Neural progenitor cell (in vitro differentiated cells): ENCODE measurements around the gene MS4A7.

Experiments
- EZH2phosphoT487 ChIP-seq: fragments of 200-600 bp; sonication (generic); IDR thresholded peaks from 2 replicates; pipeline ENCODE4 v1.6.1; 2017; ENCODE audit warnings: antibody characterized with exemption
- TF ChIP-seq, protein P1 (sequence below): fragments of 200-600 bp; sonication (generic); IDR thresholded peaks from 2 replicates; pipeline ENCODE4 v1.5.1; 2017; ENCODE audit warnings: antibody characterized with exemption, mild to moderate bottlenecking

DNA sequence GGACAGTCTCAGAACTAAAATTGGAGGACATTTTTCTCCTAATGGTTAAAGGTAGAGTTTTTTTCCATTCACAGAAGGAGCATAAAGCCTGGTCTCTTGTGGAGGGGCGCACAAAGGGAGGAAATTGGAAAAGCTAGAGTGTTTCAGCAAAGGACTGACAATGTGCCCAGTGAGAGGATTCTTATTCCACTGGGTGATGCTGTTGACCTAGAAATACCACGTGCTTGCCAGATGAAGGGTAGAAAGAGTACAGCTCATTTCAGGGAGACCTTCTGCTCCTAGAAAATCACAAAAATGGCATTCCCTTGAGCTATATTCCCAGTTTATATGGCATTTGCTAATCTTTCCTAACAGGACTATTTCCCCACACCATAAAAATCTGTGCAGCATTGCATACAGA lies 30.2 kb upstream of the MS4A7 start:
- TF ChIP-seq EZH2phosphoT487 = no peak
- TF ChIP-seq, protein P1, sequence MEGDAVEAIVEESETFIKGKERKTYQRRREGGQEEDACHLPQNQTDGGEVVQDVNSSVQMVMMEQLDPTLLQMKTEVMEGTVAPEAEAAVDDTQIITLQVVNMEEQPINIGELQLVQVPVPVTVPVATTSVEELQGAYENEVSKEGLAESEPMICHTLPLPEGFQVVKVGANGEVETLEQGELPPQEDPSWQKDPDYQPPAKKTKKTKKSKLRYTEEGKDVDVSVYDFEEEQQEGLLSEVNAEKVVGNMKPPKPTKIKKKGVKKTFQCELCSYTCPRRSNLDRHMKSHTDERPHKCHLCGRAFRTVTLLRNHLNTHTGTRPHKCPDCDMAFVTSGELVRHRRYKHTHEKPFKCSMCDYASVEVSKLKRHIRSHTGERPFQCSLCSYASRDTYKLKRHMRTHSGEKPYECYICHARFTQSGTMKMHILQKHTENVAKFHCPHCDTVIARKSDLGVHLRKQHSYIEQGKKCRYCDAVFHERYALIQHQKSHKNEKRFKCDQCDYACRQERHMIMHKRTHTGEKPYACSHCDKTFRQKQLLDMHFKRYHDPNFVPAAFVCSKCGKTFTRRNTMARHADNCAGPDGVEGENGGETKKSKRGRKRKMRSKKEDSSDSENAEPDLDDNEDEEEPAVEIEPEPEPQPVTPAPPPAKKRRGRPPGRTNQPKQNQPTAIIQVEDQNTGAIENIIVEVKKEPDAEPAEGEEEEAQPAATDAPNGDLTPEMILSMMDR = peak; percentile 35
